ENCODE data around the gene ERO1B. TPM values are rescaled to one million over a fixed set of nuclear protein-coding genes. Genes with fewer than 3 reads are reported as not detected.
"Not testable (repeated sequence)": the region's sequence is repeated elsewhere in the genome, so short reads cannot be mapped to it uniquely, and the experiment has no call there.

The ERO1B gene
- total and polyA plus RNA-seq, 5 donors, result 3.2 to 6.3 (median 5.0) TPM

GRCh38 chr1:236211815-236212214 is 69.9 kb downstream of the ERO1B start:
- ATAC-seq (no peak), DNase-seq (no peak)
- Histone ChIP-seq H3K27me3 (ENCODE audit: control insufficient read depth, insufficient read depth) (no peaks in the 10 kb centered on the region), H3K4me3 (ENCODE audit: low read length) (no peak overlapping the region), H3K27ac (ENCODE audit: low read length) (no peak overlapping the region), H3K9me3 (ENCODE audit: control insufficient read depth, low read length) (no peaks in the 10 kb centered on the region), H3K4me1 (ENCODE audit: control insufficient read depth, insufficient read depth, low read length) (no peaks in the 10 kb centered on the region)
- intact Hi-C loops (cut with DNase I), result no loop called here
- 98% methylated on average over 5 of the region's 5 CpGs for WGBS

GRCh38 chr1:236209713-236210112 is 72.0 kb downstream of the ERO1B start:
- Histone ChIP-seq H3K27ac (ENCODE audit: low read length) (no peak overlapping the region), H3K27me3 (ENCODE audit: control insufficient read depth, insufficient read depth) (no peaks in the 10 kb centered on the region), H3K4me1 (ENCODE audit: control insufficient read depth, insufficient read depth, low read length) (no peaks in the 10 kb centered on the region), H3K4me3 (ENCODE audit: low read length) (no peak overlapping the region), H3K9me3 (ENCODE audit: control insufficient read depth, low read length) (no peaks in the 10 kb centered on the region)
- no peak for DNase-seq
- intact Hi-C loops (cut with DNase I), result no loop called here
- no peak for ATAC-seq

- Histone ChIP-seq H3K27ac (ENCODE audit: low read length) (no peak overlapping the region), H3K9me3 (ENCODE audit: control insufficient read depth, low read length) (no peaks in the 10 kb centered on the region), H3K4me3 (ENCODE audit: low read length) (no peak overlapping the region), H3K4me1 (ENCODE audit: control insufficient read depth, insufficient read depth, low read length) (no peaks in the 10 kb centered on the region), H3K27me3 (ENCODE audit: control insufficient read depth, insufficient read depth) (no peaks in the 10 kb centered on the region)
- 40% methylated on average over 2 of the region's 2 CpGs for WGBS
- intact Hi-C loops (cut with DNase I), result no loop called here
- DNase-seq (no peak), ATAC-seq (no peak)
Observed at GRCh38 chr1:236209185-236209584, 72.6 kb downstream of the ERO1B start.

GRCh38 chr1:236207569-236207968 is 74.2 kb downstream of the ERO1B start:
- Histone ChIP-seq H3K4me1 (ENCODE audit: control insufficient read depth, insufficient read depth, low read length) (no peaks in the 10 kb centered on the region), H3K9me3 (ENCODE audit: control insufficient read depth, low read length) (no peaks in the 10 kb centered on the region), H3K27ac (ENCODE audit: low read length) (no peak overlapping the region), H3K27me3 (ENCODE audit: control insufficient read depth, insufficient read depth) (no peaks in the 10 kb centered on the region), H3K4me3 (ENCODE audit: low read length) (no peak overlapping the region)
- 92% methylated on average over 4 of the region's 4 CpGs for WGBS
- DNase-seq (no peak), ATAC-seq (no peak)
- intact Hi-C loops (cut with DNase I), result no loop called here

- 64% methylated on average over 5 of the region's 5 CpGs for WGBS
- ATAC-seq (peak in 1 of 2 donors; percentile 23), DNase-seq (no peak)
- Histone ChIP-seq H3K27me3 (ENCODE audit: control insufficient read depth, insufficient read depth) (no peaks in the 10 kb centered on the region), H3K9me3 (ENCODE audit: control insufficient read depth, low read length) (no peaks in the 10 kb centered on the region), H3K4me3 (ENCODE audit: low read length) (no peak overlapping the region), H3K27ac (ENCODE audit: low read length) (no peak overlapping the region), H3K4me1 (ENCODE audit: control insufficient read depth, insufficient read depth, low read length) (no peaks in the 10 kb centered on the region)
- intact Hi-C loops (cut with DNase I), result no loop called here
Observed at GRCh38 chr1:236207121-236207520, 74.6 kb downstream of the ERO1B start.

- no peak overlapping the region for H3K27ac ChIP-seq (ENCODE audit: low read length)
- 53% methylated on average over 4 of the region's 4 CpGs for WGBS
- DNase-seq, result peak in 2 of 3 donors; percentile 15 to 34
- intact Hi-C loops (cut with DNase I), result no loop called here
- ATAC-seq, result peak; percentile 75 to 85
- no peaks in the 10 kb centered on the region for H3K4me1 ChIP-seq (ENCODE audit: control insufficient read depth, insufficient read depth, low read length)
- H3K4me3 ChIP-seq (ENCODE audit: low read length), result no peak overlapping the region
- H3K9me3 ChIP-seq (ENCODE audit: control insufficient read depth, low read length), result no peaks in the 10 kb centered on the region
- no peaks in the 10 kb centered on the region for H3K27me3 ChIP-seq (ENCODE audit: control insufficient read depth, insufficient read depth)
Observed at GRCh38 chr1:236206548-236206947, 75.2 kb downstream of the ERO1B start.

GRCh38 chr1:236204656-236205055 is 77.1 kb downstream of the ERO1B start:
- Histone ChIP-seq H3K9me3 (ENCODE audit: control insufficient read depth, low read length) (no peaks in the 10 kb centered on the region), H3K27me3 (ENCODE audit: control insufficient read depth, insufficient read depth) (no peaks in the 10 kb centered on the region), H3K4me3 (ENCODE audit: low read length) (no peak overlapping the region), H3K27ac (ENCODE audit: low read length) (no peak overlapping the region), H3K4me1 (ENCODE audit: control insufficient read depth, insufficient read depth, low read length) (no peaks in the 10 kb centered on the region)
- intact Hi-C loops (cut with DNase I), result no loop called here
- DNase-seq (no peak), ATAC-seq (no peak)
- WGBS, result 95% methylated on average over 3 of the region's 3 CpGs

GRCh38 chr1:236204039-236204438 is 77.7 kb downstream of the ERO1B start:
- intact Hi-C loops (cut with DNase I), result no loop called here
- 94% methylated on average over 1 of the region's 1 CpG for WGBS
- DNase-seq (no peak), ATAC-seq (no peak)
- Histone ChIP-seq H3K4me3 (ENCODE audit: low read length) (no peak overlapping the region), H3K9me3 (ENCODE audit: control insufficient read depth, low read length) (no peaks in the 10 kb centered on the region), H3K27me3 (ENCODE audit: control insufficient read depth, insufficient read depth) (no peaks in the 10 kb centered on the region), H3K4me1 (ENCODE audit: control insufficient read depth, insufficient read depth, low read length) (no peaks in the 10 kb centered on the region), H3K27ac (ENCODE audit: low read length) (no peak overlapping the region)

GRCh38 chr1:236201786-236202185 is 80.0 kb downstream of the ERO1B start:
- Histone ChIP-seq H3K4me1 (ENCODE audit: control insufficient read depth, insufficient read depth, low read length) (no peaks in the 10 kb centered on the region), H3K4me3 (ENCODE audit: low read length) (no peak overlapping the region), H3K27ac (ENCODE audit: low read length) (no peak overlapping the region), H3K27me3 (ENCODE audit: control insufficient read depth, insufficient read depth) (no peaks in the 10 kb centered on the region), H3K9me3 (ENCODE audit: control insufficient read depth, low read length) (no peaks in the 10 kb centered on the region)
- ATAC-seq (no peak), DNase-seq (no peak)
- WGBS, result 95% methylated on average over 1 of the region's 1 CpG
- intact Hi-C loops (cut with DNase I), result no loop called here

GRCh38 chr1:236200925-236201324 is 80.8 kb downstream of the ERO1B start:
- no peak overlapping the region for H3K4me3 ChIP-seq (ENCODE audit: low read length)
- H3K9me3 ChIP-seq (ENCODE audit: control insufficient read depth, low read length), result no peaks in the 10 kb centered on the region
- no peak for DNase-seq
- H3K27ac ChIP-seq (ENCODE audit: low read length), result no peak overlapping the region
- no peaks in the 10 kb centered on the region for H3K4me1 ChIP-seq (ENCODE audit: control insufficient read depth, insufficient read depth, low read length)
- intact Hi-C loops (cut with DNase I), result no loop called here
- H3K27me3 ChIP-seq (ENCODE audit: control insufficient read depth, insufficient read depth), result no peaks in the 10 kb centered on the region
- ATAC-seq, result no peak

GRCh38 chr1:236193184-236193583 is 88.6 kb downstream of the ERO1B start:
- Histone ChIP-seq H3K9me3 (ENCODE audit: control insufficient read depth, low read length) (no peaks in the 10 kb centered on the region), H3K27me3 (ENCODE audit: control insufficient read depth, insufficient read depth) (no peaks in the 10 kb centered on the region), H3K27ac (ENCODE audit: low read length) (no peak overlapping the region), H3K4me1 (ENCODE audit: control insufficient read depth, insufficient read depth, low read length) (no peaks in the 10 kb centered on the region), H3K4me3 (ENCODE audit: low read length) (no peak overlapping the region)
- DNase-seq, result no peak
- WGBS, result 85% methylated on average over 2 of the region's 2 CpGs
- no peak for ATAC-seq
- intact Hi-C loops (cut with DNase I), result no loop called here

GRCh38 chr1:236188084-236188483 is 93.7 kb downstream of the ERO1B start:
- H3K4me1 ChIP-seq (ENCODE audit: control insufficient read depth, insufficient read depth, low read length); intact Hi-C loops (cut with DNase I); H3K27ac ChIP-seq (ENCODE audit: low read length); H3K9me3 ChIP-seq (ENCODE audit: control insufficient read depth, low read length); H3K4me3 ChIP-seq (ENCODE audit: low read length); ATAC-seq; H3K27me3 ChIP-seq (ENCODE audit: control insufficient read depth, insufficient read depth); DNase-seq: not testable (repeated sequence)
- WGBS, result 86% methylated on average over 1 of the region's 1 CpG

All from right cardiac atrium (tissue), 5 donors.